ENCODE data around the gene DNAJC6. TPM values are rescaled to one million over a fixed set of nuclear protein-coding genes. Genes with fewer than 3 reads are reported as not detected.
A peak's percentile ranks its signal among the peaks of the same experiment; 100 is the strongest.
"Not testable (repeated sequence)": the region's sequence is repeated elsewhere in the genome, so short reads cannot be mapped to it uniquely, and the experiment has no call there.

DNAJC6 gene
- 5.3 and 7.9 TPM in 2 replicates for total RNA-seq (2014; rRNA removed; shearing (Covaris generic))

- peak; percentile 66 for DNase-seq (ENCODE audit: low read depth)
Observed at GRCh38 chr1:65309304-65310077, at the start of gene DNAJC6. TSS of gene DNAJC6 (plus strand) at chr1:65309543. CDS start at chr1:65309746, 203 bp downstream.

DNA sequence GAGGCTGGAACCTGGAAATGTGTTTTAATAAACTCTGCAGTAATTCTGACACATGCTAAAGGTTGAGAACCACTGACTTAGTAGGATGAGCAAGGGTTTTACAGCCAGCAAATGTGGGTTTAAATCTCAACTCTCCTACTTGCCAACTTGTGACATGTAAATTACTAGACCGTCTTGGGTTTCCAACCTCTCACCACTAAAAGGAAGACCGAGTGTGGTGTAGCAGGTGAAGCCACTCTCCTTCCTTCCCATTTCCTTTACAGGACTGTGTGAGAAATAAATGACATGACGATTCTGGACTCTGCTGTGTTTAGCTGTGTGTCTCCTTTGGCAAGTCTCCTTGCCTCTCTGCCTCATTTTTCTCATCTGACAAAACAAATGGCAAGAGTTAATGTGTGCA lies 49.5 kb upstream of the DNAJC6 start:
- no peak for DNase-seq (ENCODE audit: low read depth)

- DNase-seq (ENCODE audit: low read depth): peak; percentile 94
Observed at GRCh38 chr1:65260851-65261473, 48.4 kb upstream of the DNAJC6 start.

GRCh38 chr1:65263286-65263685 lies 46.1 kb upstream of the DNAJC6 start:
- no peak for DNase-seq (ENCODE audit: low read depth)

DNA sequence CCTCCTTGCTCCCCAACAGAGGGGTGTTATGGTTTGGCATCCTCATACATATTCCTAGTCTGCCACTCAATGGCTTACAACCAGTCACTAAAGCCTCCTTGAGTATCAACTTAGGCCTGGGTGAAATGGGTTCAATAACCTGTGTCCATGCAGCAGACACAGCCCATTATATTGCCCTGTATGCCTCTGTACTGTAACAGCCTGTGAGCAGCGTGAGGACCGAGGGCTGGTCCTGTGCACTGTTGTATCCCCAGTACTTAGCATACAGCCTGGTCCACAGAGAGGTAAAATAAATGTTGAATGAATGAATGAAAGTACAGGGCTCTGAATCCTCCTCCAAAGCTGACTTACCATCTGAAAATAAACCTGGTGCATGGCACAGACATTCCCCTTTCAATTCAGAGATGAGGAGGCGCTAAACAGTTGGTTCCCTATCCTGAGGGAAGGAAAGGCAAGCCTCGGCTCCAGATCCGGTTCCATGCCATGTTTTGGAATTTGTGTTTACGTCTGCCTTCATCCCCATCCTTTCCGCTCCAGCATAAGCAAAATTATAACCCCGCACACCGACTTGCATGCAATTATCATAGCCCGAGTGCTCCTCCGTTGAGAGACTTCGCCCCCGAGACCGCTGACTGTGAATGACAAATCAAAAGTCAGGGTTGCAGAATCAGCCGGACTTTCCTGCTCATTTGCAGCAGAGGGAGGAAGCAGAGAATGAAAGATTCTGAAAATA lies 45.0 kb upstream of the DNAJC6 start:
- DNase-seq (ENCODE audit: low read depth): peak; percentile 84

GRCh38 chr1:65265296-65265650 lies 44.1 kb upstream of the DNAJC6 start:
- peak; percentile 11 for DNase-seq (ENCODE audit: low read depth)

GRCh38 chr1:65265651-65266351 lies 43.5 kb upstream of the DNAJC6 start:
- DNase-seq (ENCODE audit: low read depth): peak; percentile 67

GRCh38 chr1:65266476-65266875 lies 42.9 kb upstream of the DNAJC6 start:
- DNase-seq (ENCODE audit: low read depth): no peak

DNA sequence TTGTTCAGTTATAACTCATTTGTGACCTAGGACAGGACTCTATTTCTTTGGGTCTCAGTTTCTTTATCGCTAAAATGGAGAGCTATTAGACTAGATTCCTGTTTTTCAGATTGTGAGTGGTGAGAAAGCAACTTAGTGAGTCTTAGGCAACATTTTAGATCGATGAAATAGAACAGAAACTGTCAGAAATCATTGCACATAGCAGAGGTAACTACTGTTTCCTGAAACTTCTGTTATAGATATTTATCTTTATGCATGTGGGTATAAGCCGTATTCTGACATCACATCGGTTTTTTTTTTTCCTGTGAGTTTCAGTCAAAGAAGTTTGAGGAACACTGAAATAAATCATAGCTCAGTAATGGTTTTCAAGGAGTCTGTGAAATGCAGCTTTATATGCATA lies 42.1 kb upstream of the DNAJC6 start:
- no peak for DNase-seq (ENCODE audit: low read depth)

- no peak for DNase-seq (ENCODE audit: low read depth)
Observed at GRCh38 chr1:65267683-65268082, 41.7 kb upstream of the DNAJC6 start.

GRCh38 chr1:65269612-65270011 lies 39.7 kb upstream of the DNAJC6 start:
- no peak for DNase-seq (ENCODE audit: low read depth)

GRCh38 chr1:65276197-65276939 lies 33.0 kb upstream of the DNAJC6 start:
- no peak for DNase-seq (ENCODE audit: low read depth)

DNA sequence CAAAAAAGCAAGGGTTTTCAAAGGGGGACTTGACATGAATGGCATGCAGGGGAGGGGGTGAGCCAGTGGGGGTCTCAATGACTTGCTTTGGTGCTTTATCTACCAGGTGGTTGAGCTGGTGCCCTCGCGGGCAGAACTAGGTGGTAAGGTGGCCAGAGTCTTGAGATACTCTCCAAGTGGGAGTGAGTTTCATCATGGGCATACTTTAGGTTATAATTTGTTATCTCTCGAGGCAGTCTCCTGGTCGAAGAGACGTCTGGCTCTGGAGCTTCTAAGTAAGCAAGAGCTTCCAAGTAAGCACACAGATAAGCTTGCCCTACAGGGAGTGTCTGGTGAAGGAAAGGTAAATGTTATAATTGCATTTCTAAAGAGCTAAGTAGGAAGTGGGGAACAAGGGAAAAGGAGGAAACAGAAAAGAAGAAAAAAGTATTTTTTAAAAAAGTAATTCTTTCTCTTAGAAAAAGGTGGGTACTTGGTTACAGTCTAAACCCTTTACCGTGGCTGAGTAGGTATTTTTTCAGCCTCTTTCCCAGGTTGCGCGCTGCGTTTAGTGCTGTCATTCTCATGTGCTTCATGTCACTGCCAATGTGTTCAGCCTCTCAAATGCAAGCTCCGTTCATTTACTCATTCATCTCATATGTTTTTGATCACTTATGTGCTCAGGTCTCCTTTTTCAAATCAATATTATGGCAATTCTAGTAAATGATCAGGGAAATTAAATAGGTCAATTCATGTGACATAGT lies 31.6 kb upstream of the DNAJC6 start:
- no peak for DNase-seq (ENCODE audit: low read depth)

DNA sequence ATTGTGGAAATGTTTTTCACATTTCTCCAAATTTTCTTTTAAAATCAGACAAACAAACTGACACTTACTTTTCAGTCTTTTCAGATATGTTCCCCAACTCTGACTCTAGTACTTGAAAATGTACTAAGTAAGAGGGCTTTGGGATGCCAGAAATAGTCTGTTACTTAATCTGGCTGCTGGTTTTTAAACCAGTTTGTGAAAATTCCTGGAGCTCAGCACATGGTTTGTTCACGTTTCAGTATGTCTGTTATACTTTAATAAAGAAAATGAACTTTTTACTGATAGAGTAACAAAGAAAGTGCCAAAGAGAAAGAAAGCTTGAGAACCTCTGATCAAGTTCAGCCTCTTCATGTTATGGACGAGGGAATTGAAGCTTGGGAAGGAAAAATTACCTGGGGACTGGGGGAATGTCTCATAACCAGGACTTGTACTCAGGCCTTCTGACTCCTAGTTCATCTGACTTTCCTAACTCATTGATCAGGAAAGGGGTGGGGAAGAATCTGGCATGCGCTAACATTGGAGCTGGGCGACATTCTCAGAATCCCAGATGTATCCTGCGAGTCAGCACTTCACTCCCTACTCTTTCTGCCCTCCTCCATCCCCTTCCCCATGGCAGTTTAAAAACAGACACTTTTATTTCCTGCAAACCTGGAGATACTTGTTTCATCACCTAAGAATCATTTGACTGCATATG lies 30.8 kb upstream of the DNAJC6 start:
- DNase-seq (ENCODE audit: low read depth): no peak

DNA sequence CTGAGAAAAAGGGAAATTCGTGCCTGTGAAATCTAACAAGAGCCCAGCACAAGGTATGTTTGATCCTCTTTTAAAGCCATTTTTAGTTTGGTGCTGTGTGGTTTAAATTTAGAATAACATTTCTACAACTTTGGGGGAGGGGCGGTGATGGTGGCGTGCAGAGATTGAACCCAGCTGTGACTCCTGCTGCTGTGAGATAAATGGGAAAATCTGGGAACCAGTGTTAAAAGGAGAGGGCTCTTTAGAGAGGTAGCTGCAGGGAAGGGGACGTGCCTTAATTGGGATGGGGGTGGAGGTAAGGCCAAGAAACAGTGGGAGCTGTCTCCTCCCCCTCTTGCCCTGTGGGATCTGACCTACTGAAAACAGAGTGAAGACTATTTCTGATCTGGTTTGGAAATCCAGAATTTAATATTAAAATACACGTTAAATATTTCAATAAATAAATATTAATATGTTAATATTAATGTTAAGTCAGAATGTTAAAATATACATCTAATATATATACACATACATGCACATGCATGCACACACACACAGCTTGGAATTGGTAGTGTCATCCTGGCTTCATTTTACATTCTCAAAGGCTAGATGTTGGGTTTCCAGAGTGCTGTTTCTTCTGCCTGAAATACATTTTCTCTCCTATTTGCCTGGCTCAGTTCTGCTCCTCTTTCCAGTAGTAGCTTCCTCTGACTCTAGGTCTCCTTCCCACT lies 30.1 kb upstream of the DNAJC6 start:
- no peak for DNase-seq (ENCODE audit: low read depth)

DNA sequence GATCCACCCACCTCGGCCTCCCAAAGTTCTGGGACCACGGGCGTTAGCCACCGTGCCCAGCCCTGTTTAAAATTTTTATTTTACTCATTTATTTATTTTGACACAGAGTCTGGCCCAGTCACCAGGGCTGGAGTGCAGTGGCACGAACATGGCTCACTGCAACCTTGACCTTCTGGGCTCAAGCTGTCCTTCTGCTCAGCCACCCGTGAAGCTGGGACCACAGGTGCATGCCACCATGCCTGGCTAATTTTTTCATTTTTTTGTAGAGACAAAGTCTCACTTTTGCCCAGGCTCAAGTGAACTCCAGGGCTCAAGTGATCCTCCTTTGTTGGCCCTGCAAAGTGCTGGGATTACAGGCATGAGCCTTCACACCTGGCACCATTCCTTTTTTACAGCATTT lies 27.5 kb upstream of the DNAJC6 start:
- peak; percentile 23 for DNase-seq (ENCODE audit: low read depth)

DNA sequence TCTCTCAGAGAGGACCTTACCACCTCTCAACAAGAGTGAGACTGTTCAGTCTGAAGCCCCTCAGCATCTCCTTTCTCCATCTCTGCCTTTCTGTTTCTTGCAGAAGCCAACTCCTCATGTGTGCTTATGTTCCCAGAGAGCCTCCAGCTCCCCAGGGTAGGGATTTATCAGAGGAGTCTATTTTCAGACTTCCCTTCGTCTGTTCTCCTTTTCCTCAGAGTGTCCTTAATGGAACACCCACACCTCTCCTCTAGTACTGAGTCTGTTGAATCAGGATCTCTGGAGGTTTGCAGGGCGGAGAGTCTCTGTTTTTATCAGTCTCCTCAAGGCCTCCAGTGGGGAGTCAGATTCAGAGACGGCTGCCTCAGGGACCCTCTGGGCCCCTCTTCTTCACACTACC lies 25.1 kb upstream of the DNAJC6 start:
- DNase-seq (ENCODE audit: low read depth): no peak

- no peak for DNase-seq (ENCODE audit: low read depth)
Observed at GRCh38 chr1:65289449-65289848, 19.9 kb upstream of the DNAJC6 start.

DNA sequence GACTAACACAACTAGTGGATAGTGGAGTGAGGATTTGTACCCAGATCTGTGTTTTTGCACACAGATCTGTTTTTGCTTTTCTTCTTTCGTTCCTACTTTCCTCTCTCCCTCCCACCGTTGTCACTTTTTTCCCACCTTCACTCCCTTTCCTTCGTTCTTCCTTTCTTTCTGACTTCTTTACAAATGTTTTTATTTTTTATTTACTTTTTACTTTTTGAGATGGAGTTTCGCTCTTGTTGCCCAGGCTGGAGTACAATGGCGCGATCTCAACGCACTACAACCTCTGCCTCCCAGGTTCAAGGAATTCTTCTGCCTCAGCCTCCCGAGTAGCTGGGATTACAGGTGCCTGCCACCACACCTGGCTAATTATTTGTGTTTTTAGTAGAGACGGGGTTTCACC lies 17.5 kb upstream of the DNAJC6 start:
- not testable (repeated sequence) for DNase-seq (ENCODE audit: low read depth)

Measured in M059J (cell line).